HG02623 (cell line): Measurements from ENCODE around the gene ANGPTL8.
A peak's percentile ranks its signal among the peaks of the same experiment; 100 is the strongest.

Source experiments
- ATAC-seq: cut with Tn5 transposase; IDR thresholded peaks from one replicate; pipeline ENCODE4 v1.9.1; 2021; ENCODE audit warnings: moderate library complexity; ENCODE audit not compliant: unreplicated experiment

Gene ANGPTL8, protein sequence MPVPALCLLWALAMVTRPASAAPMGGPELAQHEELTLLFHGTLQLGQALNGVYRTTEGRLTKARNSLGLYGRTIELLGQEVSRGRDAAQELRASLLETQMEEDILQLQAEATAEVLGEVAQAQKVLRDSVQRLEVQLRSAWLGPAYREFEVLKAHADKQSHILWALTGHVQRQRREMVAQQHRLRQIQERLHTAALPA

DNA sequence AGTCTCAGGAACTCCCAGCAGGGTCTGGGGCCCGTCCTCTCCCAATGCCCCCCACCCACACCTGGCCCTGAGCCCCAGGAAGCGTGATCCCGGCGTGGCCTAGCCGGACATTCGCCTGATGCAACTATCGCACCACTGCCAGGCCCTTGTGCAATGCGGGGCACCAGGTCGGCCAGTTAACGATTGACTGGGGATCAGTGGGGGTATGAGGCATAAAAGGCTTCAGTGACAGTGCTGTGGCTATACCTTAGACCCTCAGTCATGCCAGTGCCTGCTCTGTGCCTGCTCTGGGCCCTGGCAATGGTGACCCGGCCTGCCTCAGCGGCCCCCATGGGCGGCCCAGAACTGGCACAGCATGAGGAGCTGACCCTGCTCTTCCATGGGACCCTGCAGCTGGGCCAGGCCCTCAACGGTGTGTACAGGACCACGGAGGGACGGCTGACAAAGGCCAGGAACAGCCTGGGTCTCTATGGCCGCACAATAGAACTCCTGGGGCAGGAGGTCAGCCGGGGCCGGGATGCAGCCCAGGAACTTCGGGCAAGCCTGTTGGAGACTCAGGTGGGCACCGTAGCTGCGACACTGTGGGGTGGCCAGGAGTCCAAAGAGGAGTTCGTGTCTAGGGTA is at the start of gene ANGPTL8:
ANGPTL8 (plus strand) TSS at position 243 of the 624 bp plus-strand sequence; CDS start at position 262, 19 bp downstream.
- no peak for ATAC-seq

DNA sequence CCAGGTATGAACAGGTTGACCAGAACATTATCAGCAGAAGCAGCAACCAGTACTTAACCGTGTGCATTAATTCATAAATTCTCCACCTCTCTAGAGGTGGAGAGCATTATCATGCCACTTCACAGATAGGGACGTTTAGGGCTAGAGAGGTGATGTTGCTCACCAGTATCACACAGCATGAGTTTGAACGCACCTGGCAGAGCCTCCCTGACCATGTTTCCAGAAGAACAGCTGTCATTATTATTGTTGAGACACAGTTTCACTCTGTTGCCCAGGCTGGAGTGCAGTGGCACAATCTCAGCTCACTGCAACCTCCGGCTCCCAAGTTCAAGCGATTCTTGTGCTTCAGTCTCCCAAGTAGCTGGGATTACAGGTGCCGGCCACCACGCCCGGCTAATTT is 48.9 kb upstream of the ANGPTL8 start:
- ATAC-seq, result no peak

DNA sequence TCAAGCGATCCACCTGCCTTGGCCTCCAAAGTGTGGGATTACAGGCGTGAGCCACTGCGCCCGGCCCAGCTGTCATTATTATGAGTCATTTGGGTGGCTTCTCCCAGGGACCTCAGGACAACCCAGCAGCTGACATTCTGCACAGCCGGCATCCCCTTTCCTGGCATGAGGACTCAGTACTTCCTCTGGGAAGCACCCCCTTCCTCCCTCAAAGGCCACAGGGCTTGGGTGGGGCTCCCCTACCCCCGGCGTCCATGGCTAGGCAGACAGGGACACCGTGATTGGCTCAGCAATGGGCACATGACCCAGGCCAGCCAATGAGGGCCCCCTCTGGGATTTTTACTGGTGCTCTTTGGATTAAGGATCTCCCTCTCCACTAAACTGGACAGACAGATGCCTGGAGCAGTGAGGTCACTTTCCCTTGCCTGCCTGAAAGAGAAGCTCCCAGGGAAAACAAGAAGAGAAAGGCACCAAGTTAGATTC is 48.1 kb upstream of the ANGPTL8 start:
- ATAC-seq, result no peak

DNA sequence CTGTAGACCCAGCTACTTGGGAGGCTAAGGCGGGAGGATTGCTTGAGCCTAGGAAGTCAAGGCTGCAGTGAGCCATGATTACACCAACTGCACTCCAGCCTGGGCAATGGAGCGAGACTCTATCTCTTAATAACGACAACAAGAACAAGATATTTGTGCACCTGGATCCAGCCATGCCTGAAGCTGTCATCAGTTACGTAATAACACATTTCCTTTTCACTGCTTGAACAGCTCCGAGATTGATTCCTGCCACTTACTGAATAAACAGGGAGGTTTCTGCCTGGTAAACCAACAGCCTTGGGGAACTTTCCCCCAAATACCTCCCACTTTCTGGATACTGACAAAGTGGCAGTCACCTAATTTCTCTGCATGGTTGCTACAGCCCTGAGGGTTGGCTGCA is 47.5 kb upstream of the ANGPTL8 start:
- no peak for ATAC-seq

DNA sequence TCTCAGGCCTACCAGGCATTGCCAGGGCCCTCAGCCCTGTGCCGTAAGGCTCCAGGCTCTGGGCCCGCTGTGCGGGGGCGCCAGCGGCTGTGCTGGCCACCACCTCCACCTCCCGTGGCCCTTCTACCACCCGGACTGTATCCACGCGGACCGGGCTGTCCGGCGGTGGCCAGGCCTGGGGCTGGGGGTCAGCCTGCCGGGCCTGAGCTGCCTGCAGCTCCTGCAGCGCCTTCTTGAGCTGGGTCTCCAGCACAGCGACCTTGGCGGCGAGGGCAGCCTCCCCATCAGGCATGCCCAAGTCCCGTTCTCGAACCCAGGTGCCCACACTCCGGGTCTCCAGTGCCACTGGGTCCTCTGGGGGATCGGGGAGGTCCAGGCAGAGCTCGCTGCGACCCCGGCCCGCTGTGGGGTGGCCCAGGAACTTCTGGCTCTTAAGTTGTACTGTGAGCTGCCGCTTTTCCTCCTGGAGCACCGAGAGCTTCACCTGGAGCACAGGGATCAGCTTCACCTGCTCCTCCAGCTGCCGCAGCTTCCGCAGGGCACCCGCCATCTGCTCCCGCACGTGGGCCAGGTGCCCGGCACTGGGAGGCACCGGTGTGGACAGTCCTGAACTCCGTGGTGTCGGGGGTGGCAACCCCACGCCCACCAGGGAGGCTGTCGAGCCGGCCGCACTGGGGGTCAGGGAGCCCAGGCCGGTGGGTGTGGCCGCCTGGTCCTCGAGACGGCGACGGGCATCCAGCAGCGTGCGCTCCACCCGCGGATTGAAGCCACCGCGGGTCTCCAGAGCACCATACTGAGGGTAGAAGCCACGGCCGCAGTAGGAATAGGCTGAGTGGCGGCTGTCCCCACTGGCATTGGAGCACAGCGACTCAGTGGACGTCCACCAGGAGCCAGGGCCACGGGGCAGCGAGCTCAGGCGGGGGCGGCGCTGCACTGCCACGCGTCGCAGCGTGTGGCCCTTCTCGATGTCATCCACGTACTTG is 46.2 kb upstream of the ANGPTL8 start:
- ATAC-seq, result no peak

DNA sequence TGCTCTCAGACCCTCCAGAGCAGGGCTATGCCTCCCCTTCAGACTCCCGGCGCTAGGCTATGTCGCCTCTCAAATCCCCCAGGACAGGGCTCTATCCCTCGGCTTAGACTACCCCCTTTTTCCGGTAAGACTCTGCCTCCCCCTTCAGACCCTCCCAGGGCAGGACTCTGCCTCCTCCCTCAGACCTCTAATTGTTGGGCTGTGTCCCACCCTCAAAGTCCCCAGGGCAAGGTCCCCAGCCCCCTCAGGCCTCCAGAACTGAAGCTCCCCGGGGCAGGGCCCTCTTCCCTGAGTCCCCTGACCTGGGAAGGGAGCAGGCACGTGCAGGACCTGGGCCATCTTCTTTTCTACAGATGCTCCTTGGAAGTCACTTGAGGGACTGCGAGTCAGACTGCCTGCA is 45.2 kb upstream of the ANGPTL8 start:
- ATAC-seq, result no peak

DNA sequence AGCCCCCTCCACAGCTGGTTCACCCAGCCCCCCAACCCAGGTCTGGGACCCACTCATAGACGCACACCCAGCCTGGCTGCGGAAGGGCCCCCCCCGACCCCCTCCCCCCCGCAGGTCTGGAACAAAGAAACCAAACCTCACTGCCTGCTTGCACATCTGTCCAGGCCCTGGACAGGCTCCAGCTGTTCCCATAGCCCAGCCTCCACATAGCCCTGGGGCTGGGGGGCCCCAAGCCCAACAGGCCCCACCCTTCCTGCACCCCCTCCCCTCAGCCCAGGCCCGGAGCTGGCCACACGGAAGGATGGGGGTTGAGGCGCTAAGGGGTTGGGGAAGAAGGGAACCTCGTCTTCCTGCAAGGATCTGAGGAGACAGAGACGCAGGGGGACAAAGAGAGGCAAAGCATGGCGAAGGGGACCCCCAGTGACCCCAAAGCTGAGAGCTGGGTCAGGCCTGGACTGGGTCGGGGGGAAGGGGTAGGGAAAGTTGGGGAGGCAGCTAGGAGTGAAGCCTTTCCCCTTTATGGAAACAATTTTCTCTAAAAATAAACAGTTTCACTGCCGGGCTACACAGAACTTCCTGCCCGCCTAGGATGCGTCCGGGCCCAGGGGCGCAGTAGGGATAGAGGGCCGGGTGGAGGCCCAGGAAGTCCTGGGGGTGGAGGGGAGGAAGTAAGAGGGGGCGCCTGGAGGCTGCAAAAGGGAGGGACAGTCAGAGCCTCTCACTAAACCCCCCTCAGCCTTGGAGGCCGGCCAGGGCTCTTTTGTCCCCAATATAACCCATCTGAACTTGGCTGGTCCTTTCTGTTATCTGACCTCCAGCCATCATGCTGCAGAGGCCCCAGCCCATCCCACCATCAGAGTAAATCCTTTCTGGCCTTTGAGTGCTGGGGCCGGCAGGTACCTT is 44.5 kb upstream of the ANGPTL8 start:
- ATAC-seq, result no peak

DNA sequence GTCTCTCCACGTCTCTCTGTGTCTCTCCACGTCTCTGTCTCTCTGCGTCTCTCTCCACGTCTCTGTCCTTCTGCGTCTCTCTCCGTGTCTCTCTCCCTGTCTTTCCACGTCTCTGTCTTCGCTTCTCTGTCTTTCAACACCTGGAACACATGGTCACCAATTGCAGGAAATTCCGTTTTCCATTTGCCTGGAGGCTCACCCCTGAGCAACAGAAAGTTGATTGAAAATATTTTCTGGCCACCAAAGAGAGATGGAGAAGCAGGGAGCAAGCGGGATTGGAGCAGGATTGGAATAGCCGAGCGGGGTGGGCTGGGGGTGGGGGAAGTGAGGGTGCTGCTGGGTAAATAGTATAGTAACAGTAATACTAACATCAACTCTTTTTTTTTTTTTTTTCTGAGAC is 43.7 kb upstream of the ANGPTL8 start:
- no peak for ATAC-seq

DNA sequence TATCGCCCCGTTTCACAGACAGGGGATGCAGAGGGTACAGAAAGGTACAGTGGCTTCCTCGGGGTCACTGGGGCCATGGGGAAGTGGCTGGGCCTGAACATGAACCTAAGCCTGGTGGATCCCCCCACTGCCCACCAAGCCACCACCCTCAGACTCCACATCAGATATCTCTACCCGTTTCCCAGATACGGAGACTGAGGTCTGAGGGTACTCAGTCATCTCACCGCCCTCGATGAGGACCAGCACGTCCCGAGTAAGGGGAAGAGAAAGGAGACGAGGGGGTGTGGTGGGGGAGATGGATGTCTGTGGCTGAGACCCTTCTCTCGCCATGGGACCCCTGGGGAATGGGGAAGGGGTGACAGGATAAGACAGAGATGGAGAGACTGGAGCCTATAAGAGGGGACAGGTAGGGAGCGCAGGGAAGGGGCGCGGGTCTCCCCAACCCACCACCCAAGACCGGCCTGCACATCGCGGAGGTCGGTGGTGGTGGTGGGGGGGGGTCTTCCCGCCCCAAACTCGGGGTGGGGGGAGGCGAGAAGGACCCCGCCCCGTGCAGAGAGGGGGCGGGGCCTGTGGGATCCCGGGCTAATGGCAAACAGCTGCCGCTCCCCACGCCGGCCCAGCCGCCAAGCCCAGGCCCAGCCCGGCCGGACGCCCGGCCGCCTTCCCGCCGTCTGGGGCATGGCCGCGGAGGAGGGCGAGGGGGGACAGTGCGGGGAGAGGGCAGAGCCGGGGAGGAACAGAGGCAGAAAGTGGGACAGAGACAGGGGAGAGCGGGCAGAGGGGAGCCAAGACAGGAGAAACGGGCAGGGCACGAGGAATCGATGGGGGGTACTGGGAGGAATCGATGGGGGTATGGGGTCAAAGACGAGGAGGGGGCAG is 42.8 kb upstream of the ANGPTL8 start:
- no peak for ATAC-seq

DNA sequence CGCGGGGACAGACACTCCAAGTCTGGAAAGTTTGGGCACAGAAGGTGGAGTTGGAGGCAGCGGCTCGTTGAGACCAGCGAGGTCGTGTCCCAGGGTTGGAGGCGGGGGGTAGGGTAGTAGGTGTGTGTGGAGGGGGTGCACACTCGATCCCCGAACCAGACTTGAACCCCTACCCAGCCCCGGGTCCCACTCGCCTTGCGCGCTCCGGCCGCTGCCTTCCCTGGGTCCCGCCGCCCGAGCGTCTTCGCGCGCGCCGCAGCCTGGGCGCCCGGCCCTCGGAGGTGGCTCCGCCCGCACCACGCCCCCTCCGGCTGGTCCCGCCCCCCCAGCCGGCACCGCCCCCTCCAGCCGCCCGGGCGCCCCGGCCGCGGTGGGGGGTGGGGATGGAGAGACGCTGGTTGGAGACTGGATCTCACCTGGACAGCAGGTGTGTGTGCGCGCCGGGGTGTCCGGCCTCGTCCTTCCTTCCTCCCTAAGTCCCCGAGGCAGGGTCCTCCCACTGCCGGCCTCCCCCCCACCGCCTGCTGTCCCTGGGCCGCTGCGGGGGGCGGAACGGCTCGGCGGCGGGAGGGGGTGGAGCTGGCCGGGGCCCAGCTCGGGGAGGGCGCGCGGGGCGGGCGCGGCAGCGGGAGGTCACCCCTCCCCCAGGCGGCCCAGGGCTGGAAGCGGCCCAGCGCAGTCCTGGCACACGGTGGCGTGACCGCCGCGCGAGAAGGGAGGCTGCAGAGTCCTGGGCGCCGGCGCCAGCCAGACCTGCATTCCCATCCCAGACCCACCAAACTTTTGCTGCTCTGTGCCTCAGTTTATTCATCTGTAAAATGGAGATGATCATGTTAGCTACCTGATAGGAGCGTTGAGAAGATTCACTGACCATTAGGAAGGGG is 41.9 kb upstream of the ANGPTL8 start, which contains the start of gene KANK2:
KANK2 (minus strand) TSS at position 255 of the 884 bp plus-strand sequence. CDS start 3,034 bp downstream, outside the sequence.
- ATAC-seq, result peak; percentile 68

DNA sequence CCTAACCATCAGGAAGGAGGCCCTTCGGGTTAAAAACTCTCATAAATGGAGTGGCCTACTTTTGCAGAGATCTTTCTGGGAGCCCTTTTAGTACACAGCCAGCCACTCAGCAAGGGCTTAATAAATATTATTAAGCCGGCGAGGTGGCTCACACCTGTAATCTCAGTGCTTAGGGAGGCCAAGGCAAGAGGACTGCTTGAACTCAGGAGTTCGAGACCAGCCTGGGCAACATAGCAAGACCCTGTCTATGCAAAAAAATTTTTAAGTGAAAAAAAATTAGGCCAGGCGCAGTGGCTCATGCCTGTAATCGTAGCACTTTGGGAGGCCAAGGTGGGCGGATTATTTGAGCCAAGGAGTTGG is 41.3 kb upstream of the ANGPTL8 start:
- no peak for ATAC-seq

DNA sequence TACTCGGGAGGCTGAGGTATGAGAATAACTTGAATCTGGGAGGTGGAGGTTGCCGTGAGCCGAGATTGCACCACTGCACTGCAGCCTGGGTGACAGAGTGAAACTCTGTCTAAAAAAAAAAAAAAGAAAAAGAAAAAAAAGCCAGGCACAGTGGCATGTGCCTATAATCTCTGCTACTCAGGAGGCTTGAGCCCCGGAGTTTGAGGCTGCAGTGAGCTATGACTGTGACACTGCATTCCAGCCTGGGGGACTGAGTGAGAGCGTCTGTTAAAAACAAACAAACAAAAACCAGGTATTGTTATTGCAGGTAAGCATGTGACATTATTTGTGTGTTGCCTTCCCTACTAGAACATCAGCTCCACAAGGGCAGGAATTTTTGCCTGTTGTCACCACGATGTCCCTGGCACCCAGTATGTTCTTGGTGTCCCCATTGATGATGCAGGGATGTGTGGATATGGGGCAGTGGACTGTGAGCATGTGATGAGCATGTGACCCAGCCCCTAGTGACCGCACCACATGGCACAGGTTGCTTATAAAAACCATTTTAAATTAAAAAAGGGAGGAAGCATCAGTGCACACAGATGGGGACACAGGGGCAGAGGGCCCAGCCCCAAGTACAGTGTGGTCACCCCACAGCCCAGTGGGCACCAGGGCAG is 40.5 kb upstream of the ANGPTL8 start:
- ATAC-seq, result no peak

DNA sequence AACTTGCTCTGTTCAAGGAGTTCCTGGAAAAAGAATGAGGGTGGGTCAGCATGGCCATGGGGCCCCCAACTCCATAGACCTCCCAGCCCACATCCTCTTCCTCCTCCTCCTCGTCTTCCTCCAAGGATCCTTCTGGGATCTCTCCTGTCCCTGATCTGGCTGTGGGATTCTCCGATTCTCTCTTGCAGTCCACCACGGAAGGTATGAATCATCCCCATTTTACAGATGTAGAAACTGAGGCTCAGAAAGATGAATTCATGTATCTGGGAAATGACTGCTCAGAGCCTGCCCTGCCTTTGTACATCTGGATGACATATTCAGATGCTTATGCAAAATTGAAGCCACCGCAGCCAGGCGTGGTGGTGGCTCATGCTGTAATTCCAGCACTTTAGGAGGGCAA is 39.9 kb upstream of the ANGPTL8 start:
- no peak for ATAC-seq

DNA sequence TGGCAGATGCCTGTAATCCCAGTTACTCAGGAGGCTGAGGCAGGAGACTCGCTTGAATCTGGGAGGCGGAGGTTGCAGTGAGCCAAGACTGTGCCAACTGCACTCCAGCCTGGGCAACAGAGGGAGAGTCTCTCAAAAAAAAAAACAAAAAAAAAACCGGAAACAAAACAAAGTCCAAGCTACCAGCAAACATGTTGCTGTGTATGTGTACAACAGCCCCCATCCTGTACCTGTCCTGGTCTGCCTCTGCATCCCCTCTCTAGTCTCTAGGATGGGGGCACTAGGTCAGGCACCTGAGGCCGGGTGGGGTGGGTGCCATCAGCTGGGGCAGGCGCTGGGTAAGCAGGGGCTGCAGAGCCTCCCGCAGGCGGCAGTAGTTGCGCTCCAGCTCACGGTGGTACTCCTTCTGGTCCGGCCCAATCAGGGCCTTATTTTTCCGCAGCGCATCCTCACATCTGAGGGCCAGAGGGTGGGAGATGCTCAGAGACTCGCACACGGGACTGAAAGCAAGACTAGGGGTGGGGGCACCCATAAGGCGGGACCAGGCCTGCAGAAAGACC is 39.3 kb upstream of the ANGPTL8 start:
- no peak for ATAC-seq

DNA sequence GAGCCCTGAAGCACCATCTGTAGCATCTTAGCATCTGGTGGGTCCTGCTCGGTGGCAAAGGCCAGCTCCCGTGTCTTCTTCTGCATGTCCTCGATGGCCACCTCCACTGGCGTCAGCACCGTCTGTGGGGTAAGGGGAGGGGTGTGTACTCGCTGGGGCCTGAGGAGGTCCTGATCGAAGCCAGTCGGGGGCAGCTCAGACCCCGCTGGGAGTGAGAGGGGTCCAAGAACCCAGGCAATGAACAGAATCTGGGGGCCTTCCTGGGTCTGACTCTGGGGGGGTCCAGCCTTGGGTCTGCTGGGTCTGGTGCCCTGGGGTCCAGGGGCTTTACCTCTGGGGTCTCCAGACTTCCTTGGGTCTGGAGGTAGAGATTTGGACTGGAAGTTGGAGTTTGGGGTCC is 38.5 kb upstream of the ANGPTL8 start:
- no peak for ATAC-seq

DNA sequence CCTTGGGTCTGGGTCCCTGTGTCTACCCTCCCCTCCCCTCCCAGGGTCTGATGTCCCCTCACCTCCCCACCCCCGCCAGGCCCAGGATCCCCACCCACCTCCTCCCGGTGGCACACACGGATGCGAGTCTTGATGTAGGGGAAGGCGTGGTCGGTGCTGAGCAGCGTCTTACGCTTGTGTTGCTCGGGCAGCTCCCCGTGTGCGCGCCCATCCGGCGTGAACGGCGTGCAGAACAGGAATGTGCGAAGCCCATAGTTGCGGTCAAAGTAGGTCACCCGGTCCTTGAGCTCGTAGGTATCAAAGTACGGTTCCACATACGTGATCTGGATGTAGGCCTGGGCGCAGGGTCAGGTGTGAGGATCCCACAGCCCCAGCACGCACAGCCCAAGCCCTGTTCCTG is 37.6 kb upstream of the ANGPTL8 start:
- no peak for ATAC-seq

DNA sequence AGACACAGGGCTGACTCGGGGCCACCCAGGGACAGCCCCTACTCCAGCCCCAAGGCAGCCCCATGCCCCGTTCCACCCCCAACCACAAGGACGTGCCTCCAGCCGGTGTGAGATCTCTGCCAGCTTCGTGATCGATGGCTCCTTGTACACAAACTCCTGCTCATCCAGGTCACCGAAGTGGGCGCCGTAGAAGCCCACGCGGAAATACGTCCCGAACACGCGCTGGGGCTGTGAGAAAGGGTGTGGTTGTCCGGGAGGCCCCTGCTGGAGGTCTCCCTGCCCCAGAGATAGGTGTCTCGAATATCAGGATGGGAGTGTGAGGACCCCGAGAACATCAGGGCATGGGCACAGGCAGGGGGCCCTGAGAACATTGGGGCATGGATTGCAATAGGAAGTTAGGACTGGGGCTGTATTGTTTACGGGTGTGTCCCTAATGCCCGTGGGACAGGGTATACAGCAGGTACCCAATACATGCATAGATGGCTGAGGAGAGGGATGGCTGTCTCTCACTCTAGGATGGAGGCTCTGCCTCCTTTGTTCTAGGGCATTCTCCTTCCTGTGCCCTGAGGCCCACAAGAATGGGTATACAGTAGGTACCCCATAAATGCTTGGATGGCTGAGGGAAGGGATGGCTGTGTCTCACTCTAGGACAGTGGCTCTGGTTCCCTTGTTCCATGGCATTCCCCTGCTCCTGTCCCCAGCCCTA is 36.8 kb upstream of the ANGPTL8 start:
- no peak for ATAC-seq
